ENCODE results near the gene GMDS. TPM values are rescaled to one million over a fixed set of nuclear protein-coding genes. Genes with fewer than 3 reads are reported as not detected.

Gene GMDS
- total and polyA plus RNA-seq, 2 experiments from 2014 or later: 30.1 to 36.5 TPM

- no peak for TF ChIP-seq REST (IDR thresholded peaks at IDR 0.05; ENCODE audit: unreplicated experiment)
- no peak for TF ChIP-seq ETS1 (IDR thresholded peaks at IDR 0.05)
- TF ChIP-seq ZNF114 (CRISPR knock-in tag; IDR thresholded peaks at IDR 0.05): no peak
- TF ChIP-seq CTCF (conservative IDR thresholded peaks at IDR 0.05; ENCODE audit: low read depth in 2 of 2): no peak
- no peak for TF ChIP-seq NANOG (IDR thresholded peaks at IDR 0.05; ENCODE audit: borderline replicate concordance)
- TF ChIP-seq ZNF331 (CRISPR knock-in tag; IDR thresholded peaks at IDR 0.05; ENCODE audit: low read depth): no peak
- no peak for TF ChIP-seq EZH2 (IDR thresholded peaks at IDR 0.05; ENCODE audit: low read depth, unreplicated experiment)
- TF ChIP-seq JUNB (IDR thresholded peaks at IDR 0.05; ENCODE audit: unreplicated experiment): no peak
These were observed 446.5 kb downstream of the GMDS start (continued) for GRCh38 chr6:1798965-1799325.

GRCh38 chr6:1798303-1798964, 447.0 kb downstream of the GMDS start:
- ATAC-seq: no peak
- Mint-ChIP-seq H3K4me3 (no peak overlapping the region), H3K27ac (no peak overlapping the region), H3K4me1 (peaks cover 25% of the 10 kb centered on the region), H3K27me3 (ENCODE audit: insufficient read depth, low read depth, poor library complexity) (peaks cover 8% of the 10 kb centered on the region), H3K36me3 (ENCODE audit: low read depth) (no peaks in the 10 kb centered on the region), H3K9me3 (no peaks in the 10 kb centered on the region)
- Histone ChIP-seq H3K4me1 (ENCODE audit: insufficient read depth) (0 out of 2 replicates have a peak, but pooled peaks cover 10% of the 10 kb centered on the region), H3K27me3 (ENCODE audit: insufficient read depth) (no peaks in the 10 kb centered on the region), H3F3A (replicated peaks; ENCODE audit: low read depth) (no peaks in the 10 kb centered on the region), H3K79me2 (replicated peaks; ENCODE audit: insufficient read depth) (no peaks in the 10 kb centered on the region), H3K4me2 (no peak overlapping the region), H3K4me3 (no peak overlapping the region), H4K20me1 (replicated peaks; ENCODE audit: insufficient read depth) (no peaks in the 10 kb centered on the region), H2AFZ (no peak overlapping the region), H3K36me3 (ENCODE audit: insufficient read depth) (no peaks in the 10 kb centered on the region), H3K27ac (ENCODE audit: low read depth) (no peak overlapping the region), H3K9me2 (ENCODE audit: insufficient read depth) (no peaks in the 10 kb centered on the region)
- TF ChIP-seq ZNF114 (CRISPR knock-in tag; IDR thresholded peaks at IDR 0.05) (no peak), REST (IDR thresholded peaks at IDR 0.05; ENCODE audit: unreplicated experiment) (no peak), CREB1 (CRISPR knock-in tag; IDR thresholded peaks at IDR 0.05; ENCODE audit: low read depth) (no peak), ZNF331 (CRISPR knock-in tag; IDR thresholded peaks at IDR 0.05; ENCODE audit: low read depth) (no peak), POLR2AphosphoS5 (IDR thresholded peaks at IDR 0.05; ENCODE audit: low read depth) (no peak), ETS1 (IDR thresholded peaks at IDR 0.05) (no peak), EZH2 (IDR thresholded peaks at IDR 0.05; ENCODE audit: low read depth, unreplicated experiment) (no peak)
- DNase-seq (ENCODE audit: low spot score): no peak
